Parietal lobe (tissue), 1 donor: ENCODE results near the gene MCUR1. TPM values are rescaled to one million over a fixed set of nuclear protein-coding genes. Genes with fewer than 3 reads are reported as not detected.

Experiments used
- total RNA-seq: library from RNA; depleted of rRNA; stranded (reverse); fragments of >200 nt; gene quantifications from one replicate; pipeline ENCODE4 v1.2.3, GENCODE V29; 2014

Gene MCUR1
- 36.3 TPM for total RNA-seq

GRCh38 chr6:13814176-13814937 lies at the start of gene MCUR1:
Gene MCUR1 (minus strand): TSS chr6:13814557. CDS start chr6:13814429, 128 bp downstream.

Other genes starting within 250 kb of the MCUR1 start
- 24.4 TPM for gene SIRT5, start 240.0 kb downstream of the MCUR1 start, total RNA-seq
- 44.8 TPM for gene NOL7, start 199.2 kb downstream of the MCUR1 start, total RNA-seq
- 74.8 TPM for gene RANBP9, start 102.7 kb downstream of the MCUR1 start, total RNA-seq
- gene RNF182, start 110.4 kb upstream of the MCUR1 start, total RNA-seq = 71.1 TPM